DOHH2 (cell line): Measurements from ENCODE around the gene RPS27.

Experiments
- H3F3A ChIP-seq: fragments of 200-600 bp; sonication (generic), shearing (Covaris generic); 2 replicates; pipeline ENCODE4 v1.6.0; 2016; ENCODE audit warnings: antibody characterized with exemption, mild to moderate bottlenecking; ENCODE audit not compliant: control insufficient read depth, insufficient read depth
- H3K27ac ChIP-seq: fragments of 200-600 bp; sonication (generic); 2 replicates; pipeline ENCODE4 v1.5.1; 2014; ENCODE audit warnings: low read depth, mild to moderate bottlenecking, low read length, moderate library complexity
- H3K27me3 ChIP-seq: fragments of 200-600 bp; sonication (generic); 2 replicates; pipeline ENCODE4 v1.6.1; 2014; ENCODE audit warnings: mild to moderate bottlenecking, low read length, mixed read lengths; ENCODE audit not compliant: control insufficient read depth
- H3K36me3 ChIP-seq: fragments of 200-600 bp; sonication (generic); 2 replicates; pipeline ENCODE4 v1.6.1; 2014; ENCODE audit warnings: mild to moderate bottlenecking, low read length, moderate library complexity, mixed read lengths; ENCODE audit not compliant: control insufficient read depth
- H3K4me1 ChIP-seq: fragments of 200-600 bp; sonication (generic); 2 replicates; pipeline ENCODE4 v1.6.1; 2014; ENCODE audit warnings: mild to moderate bottlenecking, low read length, mixed read lengths; ENCODE audit not compliant: control insufficient read depth
- H3K4me2 ChIP-seq: fragments of 200-600 bp; sonication (generic); 2 replicates; pipeline ENCODE4 v1.6.0; 2014; ENCODE audit warnings: mild to moderate bottlenecking, low read length, moderate library complexity
- H3K4me3 ChIP-seq: fragments of 200-600 bp; sonication (generic); 2 replicates; pipeline ENCODE4 v1.5.1; 2014; ENCODE audit warnings: mild to moderate bottlenecking, low read length, mixed read lengths
- H3K79me2 ChIP-seq: fragments of 200-600 bp; sonication (generic); 2 replicates; pipeline ENCODE4 v1.6.1; 2014; ENCODE audit warnings: mild to moderate bottlenecking, low read length, mixed read lengths; ENCODE audit not compliant: control insufficient read depth
- H3K9me2 ChIP-seq: fragments of 200-600 bp; sonication (generic); replicated peaks from 2 replicates; pipeline ENCODE4 v1.6.1; 2014; ENCODE audit warnings: mild to moderate bottlenecking, low read length, mixed read lengths; ENCODE audit not compliant: control insufficient read depth
- H3K9me3 ChIP-seq: fragments of 200-600 bp; sonication (generic); 2 replicates; pipeline ENCODE4 v1.6.1; 2014; ENCODE audit warnings: antibody characterized with exemption, low read length, mixed read lengths; ENCODE audit not compliant: control insufficient read depth, insufficient read depth
- H4K20me1 ChIP-seq: fragments of 200-600 bp; sonication (generic); 2 replicates; pipeline ENCODE4 v1.6.0; 2014; ENCODE audit warnings: low read depth, mild to moderate bottlenecking, antibody characterized with exemption, low read length, moderate library complexity; ENCODE audit not compliant: control insufficient read depth, insufficient read depth
- CTCF ChIP-seq: fragments of 200-600 bp; sonication (generic); IDR thresholded peaks from one replicate; pipeline ENCODE4 v1.5.1; 2014; ENCODE audit warnings: antibody characterized with exemption, mild to moderate bottlenecking, low read depth, low read length; ENCODE audit not compliant: poor library complexity, severe bottlenecking
- EZH2phosphoT487 ChIP-seq: fragments of 200-600 bp; sonication (generic); IDR thresholded peaks from 2 replicates; pipeline ENCODE4 v1.6.1; 2017; ENCODE audit warnings: borderline replicate concordance, mild to moderate bottlenecking, antibody characterized with exemption, low read length, moderate library complexity, mixed read lengths

Gene RPS27

GRCh38 chr1:153990468-153991150 lies at the start of gene RPS27:
Gene RPS27 (plus strand): TSS chr1:153990762. CDS start chr1:153990797, 35 bp downstream.
- Histone ChIP-seq H3K79me2 (peaks cover 26% of the 10 kb centered on the region), H3K27ac (peak within 1 kb of the TSS; percentile 76), H3F3A (peaks cover 51% of the 10 kb centered on the region), H3K4me3 (peak within 1 kb of the TSS; percentile 91), H3K9me3 (no peaks in the 10 kb centered on the region), H3K9me2 (no peaks in the 10 kb centered on the region), H3K4me2 (peak within 1 kb of the TSS; percentile 90), H3K27me3 (peaks cover 2% of the 10 kb centered on the region; the same call in 1 of the 2 replicates), H4K20me1 (0 out of 2 replicates have a peak, but pooled peaks cover 4% of the 10 kb centered on the region), H3K36me3 (peaks cover 49% of the 10 kb centered on the region), H3K4me1 (peaks cover 48% of the 10 kb centered on the region)
- TF ChIP-seq CTCF (no peak), EZH2phosphoT487 (no peak)

GRCh38 chr1:153941826-153942725 lies 48.5 kb upstream of the RPS27 start:
- no peak for TF ChIP-seq EZH2phosphoT487
- no peak for TF ChIP-seq CTCF
- no peak overlapping the region for H3K4me3 ChIP-seq

GRCh38 chr1:153942766-153943549 lies 47.6 kb upstream of the RPS27 start:
- no peaks in the 10 kb centered on the region for H3K9me2 ChIP-seq
- H3K27me3 ChIP-seq: no peaks in the 10 kb centered on the region
- H3K36me3 ChIP-seq: peaks cover 80% of the 10 kb centered on the region
- no peaks in the 10 kb centered on the region for H4K20me1 ChIP-seq
- H3K27ac ChIP-seq: no peak overlapping the region
- no peaks in the 10 kb centered on the region for H3K9me3 ChIP-seq
- H3F3A ChIP-seq: peaks cover 13% of the 10 kb centered on the region
- peaks cover 29% of the 10 kb centered on the region for H3K4me1 ChIP-seq
- H3K4me3 ChIP-seq: no peak overlapping the region
- peaks cover 34% of the 10 kb centered on the region for H3K79me2 ChIP-seq
- no peak overlapping the region for H3K4me2 ChIP-seq
- TF ChIP-seq EZH2phosphoT487 (no peak), CTCF (no peak)

More at GRCh38 chr1:153941826-153942725, 48.5 kb upstream of the RPS27 start:
- Histone ChIP-seq H3K4me1 (peaks cover 20% of the 10 kb centered on the region), H3K79me2 (peaks cover 34% of the 10 kb centered on the region), H3K9me2 (no peaks in the 10 kb centered on the region), H3K27me3 (no peaks in the 10 kb centered on the region), H4K20me1 (no peaks in the 10 kb centered on the region), H3F3A (peaks cover 4% of the 10 kb centered on the region), H3K9me3 (no peaks in the 10 kb centered on the region), H3K4me2 (no peak overlapping the region), H3K36me3 (peaks cover 82% of the 10 kb centered on the region), H3K27ac (no peak overlapping the region)
